Motor neuron (in vitro differentiated cells): ENCODE results near the gene FRY. TPM values are rescaled to one million over a fixed set of nuclear protein-coding genes. Genes with fewer than 3 reads are reported as not detected.
A peak's percentile ranks its signal among the peaks of the same experiment; 100 is the strongest.
"Not testable (repeated sequence)": the region's sequence is repeated elsewhere in the genome, so short reads cannot be mapped to it uniquely, and the experiment has no call there.

Experiments
- ATAC-seq, 8 experiments: fragments of 200-7000 bp; cut with Tn5 transposase; replicated peaks in 6 of 8; 2 replicates each; pipeline ENCODE4 v1.8.0; 2021; ENCODE audit warnings: mild to moderate bottlenecking in 8 of 8, moderate library complexity in 8 of 8
- H3K27ac ChIP-seq, 2 donors: fragments of 250-450 bp; sonication (Bioruptor Pico); 2 replicates each; pipeline ENCODE4 v1.9.0; 2021; ENCODE audit warnings: antibody characterized with exemption in 2 of 2, mild to moderate bottlenecking in 2 of 2, moderate library complexity in 1 of 2
- H3K4me1 ChIP-seq, 2 donors: fragments of 250-450 bp; sonication (Bioruptor Pico); replicated peaks in 1 of 2; 2 replicates each; pipeline ENCODE4 v1.6.1; 2021; ENCODE audit warnings: antibody characterized with exemption in 2 of 2, mild to moderate bottlenecking in 2 of 2, moderate library complexity in 1 of 2
- H3K4me3 ChIP-seq, 5 donors: fragments of 250-450 bp; sonication (Bioruptor Pico); 2 replicates each; pipeline ENCODE4 v1.9.0; 2021; ENCODE audit warnings: antibody characterized with exemption in 5 of 5, mild to moderate bottlenecking in 5 of 5, moderate library complexity in 4 of 5
- WGBS, 10 experiments: fragments of 450-650 bp; shearing (Covaris generic); methylation state at CpG; one replicate each; pipeline ENCODE4 v1.0.0; 2022; 5-methylcytosine and 5-hydroxymethylcytosine counted together
- in situ Hi-C, 9 experiments: fragments of 400-800 bp; cut with MboI; loops; one replicate each; pipeline ENCODE4 v1.15.0; 2021; ENCODE audit warnings: low sequenced_read_pairs in 9 of 9, low pct_unique_long_range_greater_than_20kb in 2 of 9; ENCODE audit not compliant: unreplicated experiment in 9 of 9
- total RNA-seq, 8 experiments: library from RNA; unstranded; fragments of 300-600 nt; gene quantifications; 2 replicates each; pipeline versions ENCODE4 v1.2.3 to v1.2.4, GENCODE V29; 2022

The FRY gene
- total RNA-seq, 8 experiments from 2014 or later, result 6.0 to 54.0 (median 35.7) TPM

- H3K4me3 ChIP-seq, result peak overlapping the region in 2 of 5 donors; percentile 5 to 20
- in situ Hi-C loops, result loop anchor here in 1 of 9 experiments (25.0 kb wide), 1 partner anchor 266 kb away; the partner anchor contains the start of genes BRCA2 and ZAR1L
- ATAC-seq, result peak in 7 of 8 experiments; percentile 66 to 91 (median 86)
- WGBS, 10 experiments, result 0 to 49% (median 20%) methylated on average over 1 to 4 of the region's 4 CpGs
- peak overlapping the region; percentile 77 to 88 for H3K27ac ChIP-seq
- H3K4me1 ChIP-seq, result peaks cover 27 to 38% of the 10 kb centered on the region in 2 donors
These were observed 14.6 kb downstream of the FRY start for GRCh38 chr13:32045982-32046785.

- in situ Hi-C loops, result loop anchor here in 1 of 9 experiments (25.0 kb wide), 1 partner anchor 265 kb away; the partner anchor contains the start of genes BRCA2 and ZAR1L
- Histone ChIP-seq H3K27ac (peak overlapping the region; percentile 77 to 88), H3K4me1 (peaks cover 27 to 38% of the 10 kb centered on the region in 2 donors), H3K4me3 (no peak overlapping the region)
- peak in 1 of 8 experiments; percentile 1 for ATAC-seq
These were observed 15.5 kb downstream of the FRY start for GRCh38 chr13:32047088-32047487.

- Histone ChIP-seq H3K4me1 (peaks cover 27 to 38% of the 10 kb centered on the region in 2 donors), H3K27ac (peak overlapping the region in 1 of 2 donors; percentile 77), H3K4me3 (no peak overlapping the region)
- 90 to 100% (median 96%) methylated on average over 2 to 4 of the region's 5 CpGs; no CpG with 5 or more reads in 3 of the 10 experiments for WGBS, 10 experiments
- in situ Hi-C loops, result loop anchor here in 1 of 9 experiments (25.0 kb wide), 1 partner anchor 265 kb away; the partner anchor contains the start of genes BRCA2 and ZAR1L
- no peak for ATAC-seq
These were observed 16.2 kb downstream of the FRY start for GRCh38 chr13:32047793-32048192.

GRCh38 chr13:32048816-32049215 lies 17.2 kb downstream of the FRY start:
- no peak overlapping the region for H3K4me3 ChIP-seq
- H3K4me1 ChIP-seq, result peaks cover 27 to 38% of the 10 kb centered on the region in 2 donors
- peak in 1 of 8 experiments; percentile 25 for ATAC-seq
- in situ Hi-C loops, result loop anchor here in 1 of 9 experiments (25.0 kb wide), 1 partner anchor 263 kb away; the partner anchor contains the start of genes BRCA2 and ZAR1L
- H3K27ac ChIP-seq, result no peak overlapping the region

- no peak overlapping the region for H3K27ac ChIP-seq
- H3K4me3 ChIP-seq, result no peak overlapping the region
- WGBS, 10 experiments, result 33 to 98% (median 76%) methylated on average over 1 to 4 of the region's 4 CpGs
- H3K4me1 ChIP-seq, result peaks cover 14 to 19% of the 10 kb centered on the region in 2 donors
- in situ Hi-C loops, result no loop called here
- ATAC-seq, result no peak
These were observed 19.6 kb downstream of the FRY start for GRCh38 chr13:32051156-32051555.

- ATAC-seq, result no peak
- H3K4me3 ChIP-seq, result no peak overlapping the region
- in situ Hi-C loops, result no loop called here
- no peak overlapping the region for H3K27ac ChIP-seq
- H3K4me1 ChIP-seq, result peaks cover 13 to 18% of the 10 kb centered on the region in 2 donors
These were observed 24.7 kb downstream of the FRY start for GRCh38 chr13:32056316-32056715.

GRCh38 chr13:32057325-32057724 lies 25.8 kb downstream of the FRY start:
- ATAC-seq, in situ Hi-C loops, H3K4me3 ChIP-seq, H3K27ac ChIP-seq: not testable (repeated sequence)
- WGBS, 10 experiments, result 57 to 100% (median 93%) methylated on average over 2 to 3 of the region's 6 CpGs; no CpG with 5 or more reads in 6 of the 10 experiments
- H3K4me1 ChIP-seq, result peaks cover 13 to 26% of the 10 kb centered on the region in 2 donors

- in situ Hi-C loops, result no loop called here
- ATAC-seq, result no peak
These were observed 28.0 kb downstream of the FRY start for GRCh38 chr13:32059511-32059984.

GRCh38 chr13:32060401-32060878 lies 28.9 kb downstream of the FRY start:
- in situ Hi-C loops, result no loop called here
- WGBS, 10 experiments, result 25 to 94% (median 84%) methylated on average over 1 to 4 of the region's 5 CpGs; no CpG with 5 or more reads in 2 of the 10 experiments
- Histone ChIP-seq H3K4me1 (peaks cover 19 to 46% of the 10 kb centered on the region in 2 donors), H3K4me3 (no peak overlapping the region), H3K27ac (no peak overlapping the region)
- peak in 5 of 8 experiments; percentile 38 to 62 (median 59) for ATAC-seq

More at GRCh38 chr13:32059511-32059984, 28.0 kb downstream of the FRY start:
- Histone ChIP-seq H3K27ac (no peak overlapping the region), H3K4me3 (no peak overlapping the region), H3K4me1 (peaks cover 19 to 44% of the 10 kb centered on the region in 2 donors)
- 80 to 100% (median 93%) methylated on average over 1 to 2 of the region's 2 CpGs; no CpG with 5 or more reads in 5 of the 10 experiments for WGBS, 10 experiments

- Histone ChIP-seq H3K4me1 (peaks cover 19 to 46% of the 10 kb centered on the region in 2 donors), H3K4me3 (no peak overlapping the region), H3K27ac (no peak overlapping the region)
- ATAC-seq, result peak in 5 of 8 experiments; percentile 25 to 68 (median 52)
- 72 to 100% (median 86%) methylated on average over 1 to 8 of the region's 8 CpGs; no CpG with 5 or more reads in 1 of the 10 experiments for WGBS, 10 experiments
- in situ Hi-C loops, result no loop called here
These were observed 32.2 kb downstream of the FRY start for GRCh38 chr13:32063619-32064233.

GRCh38 chr13:32067149-32067961 lies 35.8 kb downstream of the FRY start:
- peaks cover 6 to 20% of the 10 kb centered on the region in 2 donors for H3K4me1 ChIP-seq
- no peak for ATAC-seq
- in situ Hi-C loops, result no loop called here
- 66 to 100% (median 88%) methylated on average over 1 to 6 of the region's 6 CpGs; no CpG with 5 or more reads in 1 of the 10 experiments for WGBS, 10 experiments
- H3K27ac ChIP-seq, result no peak overlapping the region
- no peak overlapping the region for H3K4me3 ChIP-seq

- peaks cover 3 to 12% of the 10 kb centered on the region in 2 donors for H3K4me1 ChIP-seq
- no peak for ATAC-seq
- H3K27ac ChIP-seq, result no peak overlapping the region
- no peak overlapping the region for H3K4me3 ChIP-seq
- in situ Hi-C loops, result no loop called here
- WGBS, 10 experiments, result 60 to 93% (median 84%) methylated on average over 3 to 5 of the region's 5 CpGs; no CpG with 5 or more reads in 1 of the 10 experiments
These were observed 36.7 kb downstream of the FRY start for GRCh38 chr13:32068255-32068654.
